GM12878 (cell line): ENCODE results near the gene ROCK2. TPM values are rescaled to one million over a fixed set of nuclear protein-coding genes. Genes with fewer than 3 reads are reported as not detected.

Experiments
- ATAC-seq: fragments of 200-7000 bp; cut with Tn5 transposase; 3 replicates; pipeline ENCODE4 v1.9.1; 2020; ENCODE audit warnings: mild to moderate bottlenecking, moderate library complexity
- BruUV-seq: library from RNA; stranded (reverse); fragments of 400-500 nt; replicated peaks from 2 replicates; lab custom pipeline; 2021; lab: Mats Ljungman, UMichigan
- CTCF ChIA-PET: fragments of 300-600 bp; sonication (Branson Sonifier 250); formaldehyde crosslinking; extraction: SDS; loops from one replicate; lab custom pipeline; 2021; ENCODE audit warnings: inconsistent platforms; lab: Yijun Ruan, JAX
- POLR2A ChIA-PET: fragments of 350-600 bp; formaldehyde crosslinking; extraction: SDS; loops from one replicate; lab custom pipeline; 2021; ENCODE audit warnings: inconsistent platforms; lab: Charles Lee
- RAD21 ChIA-PET: fragments of 300-600 bp; sonication (Branson Sonifier 250); formaldehyde crosslinking; loops from one replicate; lab custom pipeline; 2023; ENCODE audit warnings: antibody characterized with exemption; ENCODE audit not compliant: unreplicated experiment; lab: Charles Lee
- SMC1A ChIA-PET: fragments of 300-600 bp; sonication (Branson Sonifier 250); formaldehyde crosslinking; loops from one replicate; lab custom pipeline; 2023; ENCODE audit not compliant: unreplicated experiment, uncharacterized antibody; lab: Charles Lee
- DNase-seq: peaks from one replicate; pipeline ENCODE4 v3.0.0-alpha.2; 2011; ENCODE audit warnings: low read depth, low spot score
- FAIRE-seq: peaks from 3 replicates; lab custom pipeline; 2011; peaks lifted over from hg19 to GRCh38; lab: Jason Lieb, UNC
- H2AFZ ChIP-seq: 2 replicates; pipeline ENCODE4 v1.6.0; 2011; ENCODE audit warnings: low read depth, low read length, control low read depth; ENCODE audit not compliant: control insufficient read depth
- H3K27ac ChIP-seq: 2 replicates; pipeline ENCODE4 v1.5.1; 2011; ENCODE audit warnings: control low read depth; ENCODE audit not compliant: control insufficient read depth, insufficient read depth
- H3K27me3 ChIP-seq, 2 experiments: replicated peaks in 1 of 2; 2 replicates each; pipeline versions ENCODE4 v1.6.0 to v1.6.1; 2011; ENCODE audit warnings: low read length in 1 of 2; ENCODE audit not compliant: control insufficient read depth in 2 of 2, insufficient read depth in 2 of 2
- H3K36me3 ChIP-seq, 2 experiments: 2 replicates each; pipeline ENCODE4 v1.5.1; 2011; ENCODE audit warnings: low read length in 1 of 2; ENCODE audit not compliant: control insufficient read depth in 2 of 2, insufficient read depth in 2 of 2
- H3K4me1 ChIP-seq: 2 replicates; pipeline ENCODE4 v1.6.1; 2011; ENCODE audit warnings: mild to moderate bottlenecking, low read length, moderate library complexity, mixed read lengths; ENCODE audit not compliant: control insufficient read depth, insufficient read depth
- H3K4me2 ChIP-seq: 2 replicates; pipeline ENCODE4 v1.6.0; 2011; ENCODE audit warnings: control low read depth; ENCODE audit not compliant: control insufficient read depth, insufficient read depth
- H3K4me3 ChIP-seq: fragments of 200-600 bp; sonication (generic); 2 replicates; pipeline ENCODE4 v1.5.1; 2016
- H3K79me2 ChIP-seq: 2 replicates; pipeline ENCODE4 v1.6.0; 2011; ENCODE audit warnings: low read length; ENCODE audit not compliant: control insufficient read depth, insufficient read depth
- H3K9ac ChIP-seq: 2 replicates; pipeline ENCODE4 v1.8.0; 2011; ENCODE audit warnings: low read length, control low read depth, mixed read lengths; ENCODE audit not compliant: control insufficient read depth, insufficient read depth
- H3K9me3 ChIP-seq: replicated peaks from 3 replicates; pipeline ENCODE4 v1.5.1; 2011; ENCODE audit warnings: mild to moderate bottlenecking, low read length; ENCODE audit not compliant: control insufficient read depth, insufficient read depth
- H4K20me1 ChIP-seq: 2 replicates; pipeline ENCODE4 v1.6.0; 2011; ENCODE audit not compliant: control insufficient read depth, insufficient read depth
- ATF7 ChIP-seq: fragments of 450-650 bp; IDR thresholded peaks from 2 replicates; pipeline ENCODE4 v1.6.1; 2016; ENCODE audit warnings: low read depth, mild to moderate bottlenecking
- BCL3 ChIP-seq: IDR thresholded peaks from 2 replicates; pipeline ENCODE4 v1.6.1; 2011; ENCODE audit warnings: borderline replicate concordance, low read depth, mild to moderate bottlenecking, moderate library complexity, low read length; ENCODE audit not compliant: insufficient read depth, poor library complexity, severe bottlenecking
- NR2C1 ChIP-seq: fragments of 450-650 bp; IDR thresholded peaks from 2 replicates; pipeline ENCODE4 v1.6.1; 2017; ENCODE audit warnings: antibody characterized with exemption, mild to moderate bottlenecking, moderate library complexity
- SIN3A ChIP-seq: IDR thresholded peaks from 2 replicates; pipeline ENCODE4 v1.6.1; 2012; ENCODE audit warnings: low read depth, low read length, improper control_type of control experiment
- SREBF2 ChIP-seq: IDR thresholded peaks from 2 replicates; pipeline ENCODE4 v1.6.1; 2012; ENCODE audit warnings: mild to moderate bottlenecking, low read length
- TAF1 ChIP-seq: IDR thresholded peaks from 2 replicates; pipeline ENCODE4 v1.6.1; 2011; ENCODE audit warnings: mild to moderate bottlenecking, low read depth, low read length, borderline replicate concordance
- WGBS: methylation state at CpG from one replicate; pipeline ENCODE4 v1.1.6; 2016; ENCODE audit warnings: low lambda C conversion rate; ENCODE audit not compliant: insufficient replicate concordance, insufficient coverage; ENCODE audit errors: missing lambda C conversion rate; 5-methylcytosine and 5-hydroxymethylcytosine counted together
- in situ Hi-C: fragments of 300-500 bp; cut with MboI; formaldehyde crosslinking; loops from 9 replicates; pipeline ENCODE4 v1.14.3; 2018; ENCODE audit warnings: mixed read lengths
- intact Hi-C: fragments of 100-400 bp; cut with micrococcal nuclease; formaldehyde crosslinking; loops from one replicate; pipeline ENCODE4 v1.14.2; 2022; ENCODE audit not compliant: unreplicated experiment
- polyA plus RNA-seq, 11 experiments: library from polyadenylated mRNA; depleted of rRNA in 4 of 11; unstranded in 6 of 11; stranded (reverse) in 5 of 11; fragments of >200 nt; fragmentation: Nextera tagmentation in 4 of 11; fragmentation: Illumina TruSeq in 1 of 11; extraction: Ambion mirVana in 4 of 11; extraction: Trizol in 1 of 11; gene quantifications; 1 replicate in 1 of 11; 2 replicates in 10 of 11; pipeline versions ENCODE4 v1.2.1 to v1.2.3, GENCODE V29; 2011 to 2016; ENCODE audit warnings: inconsistent platforms in 2 of 11, missing spikeins in 2 of 11, low read depth in 1 of 11
- total RNA-seq, 4 experiments: library from RNA; depleted of rRNA in 3 of 4; stranded (reverse); fragments of >200 nt in 3 of 4; fragmentation: Illumina TruSeq in 1 of 4; extraction: Trizol in 1 of 4; gene quantifications; 2 replicates each; pipeline versions ENCODE4 v1.2.1 to v1.2.3, GENCODE V29; 2013 to 2021
- TF ChIP-seq, protein P1 (sequence below): IDR thresholded peaks from 2 replicates; pipeline ENCODE4 v1.6.1; 2012; ENCODE audit warnings: low read length, inconsistent platforms
- TF ChIP-seq, protein P2 (sequence below): fragments of 450-650 bp; IDR thresholded peaks from 2 replicates; pipeline ENCODE4 v1.6.1; 2017; ENCODE audit warnings: mild to moderate bottlenecking, moderate library complexity
- TF ChIP-seq, protein P3 (sequence below): IDR thresholded peaks from 2 replicates; pipeline ENCODE4 v1.6.1; 2011; ENCODE audit warnings: borderline replicate concordance, low read depth, mild to moderate bottlenecking, moderate library complexity, mixed read lengths, low read length; ENCODE audit not compliant: insufficient read depth; ENCODE audit errors: extremely low read length
- TF ChIP-seq, protein P4 (sequence below), 3 experiments: IDR thresholded peaks in 2 of 3; conservative IDR thresholded peaks in 1 of 3; 2 replicates each; pipeline ENCODE4 v1.5.1; 2011; ENCODE audit warnings: low read depth in 3 of 3, low read length in 3 of 3, mild to moderate bottlenecking in 3 of 3, control low read depth in 2 of 3, moderate library complexity in 2 of 3, inconsistent platforms in 1 of 3, mixed read lengths in 1 of 3; ENCODE audit not compliant: control insufficient read depth in 2 of 3, insufficient read depth in 1 of 3; ENCODE audit errors: extremely low read depth in 1 of 3

Gene ROCK2
- total and polyA plus RNA-seq, 10 of the 15 experiments (the other 5 are each of a cell fraction or from before 2014, with no cell fraction given): 4.6 to 22.1 (median 8.3) TPM

- TF ChIP-seq NR2C1 (no peak), SIN3A (no peak), TAF1 (no peak)
- TF ChIP-seq, protein P1, sequence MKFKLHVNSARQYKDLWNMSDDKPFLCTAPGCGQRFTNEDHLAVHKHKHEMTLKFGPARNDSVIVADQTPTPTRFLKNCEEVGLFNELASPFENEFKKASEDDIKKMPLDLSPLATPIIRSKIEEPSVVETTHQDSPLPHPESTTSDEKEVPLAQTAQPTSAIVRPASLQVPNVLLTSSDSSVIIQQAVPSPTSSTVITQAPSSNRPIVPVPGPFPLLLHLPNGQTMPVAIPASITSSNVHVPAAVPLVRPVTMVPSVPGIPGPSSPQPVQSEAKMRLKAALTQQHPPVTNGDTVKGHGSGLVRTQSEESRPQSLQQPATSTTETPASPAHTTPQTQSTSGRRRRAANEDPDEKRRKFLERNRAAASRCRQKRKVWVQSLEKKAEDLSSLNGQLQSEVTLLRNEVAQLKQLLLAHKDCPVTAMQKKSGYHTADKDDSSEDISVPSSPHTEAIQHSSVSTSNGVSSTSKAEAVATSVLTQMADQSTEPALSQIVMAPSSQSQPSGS: no peak
Observed at GRCh38 chr2:11304476-11304875, 40.0 kb downstream of the ROCK2 start (continued).

GRCh38 chr2:11303290-11304013 is 41.0 kb downstream of the ROCK2 start:
- ATAC-seq (no peak), FAIRE-seq (no peak), DNase-seq (no peak)
- H3K4me3 ChIP-seq: no peak overlapping the region
- no peak overlapping the region for H3K27ac ChIP-seq
- no peaks in the 10 kb centered on the region for H4K20me1 ChIP-seq
- ChIA-PET RAD21 (interaction anchor here (0.8 kb wide), 1 partner anchor 17 kb away, joined by 3 read pairs; no protein-coding TSS in a partner anchor), POLR2A (no interaction called here), CTCF (no interaction called here), SMC1A (interaction anchor here (1.0 kb wide), 1 partner anchor 8 kb away, joined by 3 read pairs; no protein-coding TSS in a partner anchor)
- H3K4me1 ChIP-seq: no peaks in the 10 kb centered on the region
- no peaks in the 10 kb centered on the region for H3K9me3 ChIP-seq
- intact Hi-C loops: no loop called here
- no peak overlapping the region for H3K9ac ChIP-seq
- no peak overlapping the region for H3K4me2 ChIP-seq
- in situ Hi-C loops: no loop called here
- no peaks in the 10 kb centered on the region for H3K36me3 ChIP-seq
- no peaks in the 10 kb centered on the region for H3K27me3 ChIP-seq
- no TSS peak for BruUV-seq
- H3K79me2 ChIP-seq: no peaks in the 10 kb centered on the region; the same call in 1 of the 2 replicates
- H2AFZ ChIP-seq: no peak overlapping the region
- 96% methylated on average over 5 of the region's 5 CpGs for WGBS
- TF ChIP-seq, protein P2, sequence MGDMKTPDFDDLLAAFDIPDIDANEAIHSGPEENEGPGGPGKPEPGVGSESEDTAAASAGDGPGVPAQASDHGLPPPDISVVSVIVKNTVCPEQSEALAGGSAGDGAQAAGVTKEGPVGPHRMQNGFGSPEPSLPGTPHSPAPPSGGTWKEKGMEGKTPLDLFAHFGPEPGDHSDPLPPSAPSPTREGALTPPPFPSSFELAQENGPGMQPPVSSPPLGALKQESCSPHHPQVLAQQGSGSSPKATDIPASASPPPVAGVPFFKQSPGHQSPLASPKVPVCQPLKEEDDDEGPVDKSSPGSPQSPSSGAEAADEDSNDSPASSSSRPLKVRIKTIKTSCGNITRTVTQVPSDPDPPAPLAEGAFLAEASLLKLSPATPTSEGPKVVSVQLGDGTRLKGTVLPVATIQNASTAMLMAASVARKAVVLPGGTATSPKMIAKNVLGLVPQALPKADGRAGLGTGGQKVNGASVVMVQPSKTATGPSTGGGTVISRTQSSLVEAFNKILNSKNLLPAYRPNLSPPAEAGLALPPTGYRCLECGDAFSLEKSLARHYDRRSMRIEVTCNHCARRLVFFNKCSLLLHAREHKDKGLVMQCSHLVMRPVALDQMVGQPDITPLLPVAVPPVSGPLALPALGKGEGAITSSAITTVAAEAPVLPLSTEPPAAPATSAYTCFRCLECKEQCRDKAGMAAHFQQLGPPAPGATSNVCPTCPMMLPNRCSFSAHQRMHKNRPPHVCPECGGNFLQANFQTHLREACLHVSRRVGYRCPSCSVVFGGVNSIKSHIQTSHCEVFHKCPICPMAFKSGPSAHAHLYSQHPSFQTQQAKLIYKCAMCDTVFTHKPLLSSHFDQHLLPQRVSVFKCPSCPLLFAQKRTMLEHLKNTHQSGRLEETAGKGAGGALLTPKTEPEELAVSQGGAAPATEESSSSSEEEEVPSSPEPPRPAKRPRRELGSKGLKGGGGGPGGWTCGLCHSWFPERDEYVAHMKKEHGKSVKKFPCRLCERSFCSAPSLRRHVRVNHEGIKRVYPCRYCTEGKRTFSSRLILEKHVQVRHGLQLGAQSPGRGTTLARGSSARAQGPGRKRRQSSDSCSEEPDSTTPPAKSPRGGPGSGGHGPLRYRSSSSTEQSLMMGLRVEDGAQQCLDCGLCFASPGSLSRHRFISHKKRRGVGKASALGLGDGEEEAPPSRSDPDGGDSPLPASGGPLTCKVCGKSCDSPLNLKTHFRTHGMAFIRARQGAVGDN: no peak
- TF ChIP-seq ATF7 (no peak), SREBF2 (no peak), BCL3 (no peak)
- TF ChIP-seq, protein P3, sequence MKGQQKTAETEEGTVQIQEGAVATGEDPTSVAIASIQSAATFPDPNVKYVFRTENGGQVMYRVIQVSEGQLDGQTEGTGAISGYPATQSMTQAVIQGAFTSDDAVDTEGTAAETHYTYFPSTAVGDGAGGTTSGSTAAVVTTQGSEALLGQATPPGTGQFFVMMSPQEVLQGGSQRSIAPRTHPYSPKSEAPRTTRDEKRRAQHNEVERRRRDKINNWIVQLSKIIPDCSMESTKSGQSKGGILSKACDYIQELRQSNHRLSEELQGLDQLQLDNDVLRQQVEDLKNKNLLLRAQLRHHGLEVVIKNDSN: no peak
- TF ChIP-seq, protein P4, sequence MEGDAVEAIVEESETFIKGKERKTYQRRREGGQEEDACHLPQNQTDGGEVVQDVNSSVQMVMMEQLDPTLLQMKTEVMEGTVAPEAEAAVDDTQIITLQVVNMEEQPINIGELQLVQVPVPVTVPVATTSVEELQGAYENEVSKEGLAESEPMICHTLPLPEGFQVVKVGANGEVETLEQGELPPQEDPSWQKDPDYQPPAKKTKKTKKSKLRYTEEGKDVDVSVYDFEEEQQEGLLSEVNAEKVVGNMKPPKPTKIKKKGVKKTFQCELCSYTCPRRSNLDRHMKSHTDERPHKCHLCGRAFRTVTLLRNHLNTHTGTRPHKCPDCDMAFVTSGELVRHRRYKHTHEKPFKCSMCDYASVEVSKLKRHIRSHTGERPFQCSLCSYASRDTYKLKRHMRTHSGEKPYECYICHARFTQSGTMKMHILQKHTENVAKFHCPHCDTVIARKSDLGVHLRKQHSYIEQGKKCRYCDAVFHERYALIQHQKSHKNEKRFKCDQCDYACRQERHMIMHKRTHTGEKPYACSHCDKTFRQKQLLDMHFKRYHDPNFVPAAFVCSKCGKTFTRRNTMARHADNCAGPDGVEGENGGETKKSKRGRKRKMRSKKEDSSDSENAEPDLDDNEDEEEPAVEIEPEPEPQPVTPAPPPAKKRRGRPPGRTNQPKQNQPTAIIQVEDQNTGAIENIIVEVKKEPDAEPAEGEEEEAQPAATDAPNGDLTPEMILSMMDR (IDR thresholded peaks at IDR 0.05 in 2 of 3, conservative IDR thresholded peaks at IDR 0.05 in 1 of 3; ENCODE audit: control insufficient read depth in 2 of 3, extremely low read depth in 1 of 3, insufficient read depth in 1 of 3, low read depth in 3 of 3, low read length in 3 of 3): no peak
